ENCODE results near the gene EHD1.

DNA sequence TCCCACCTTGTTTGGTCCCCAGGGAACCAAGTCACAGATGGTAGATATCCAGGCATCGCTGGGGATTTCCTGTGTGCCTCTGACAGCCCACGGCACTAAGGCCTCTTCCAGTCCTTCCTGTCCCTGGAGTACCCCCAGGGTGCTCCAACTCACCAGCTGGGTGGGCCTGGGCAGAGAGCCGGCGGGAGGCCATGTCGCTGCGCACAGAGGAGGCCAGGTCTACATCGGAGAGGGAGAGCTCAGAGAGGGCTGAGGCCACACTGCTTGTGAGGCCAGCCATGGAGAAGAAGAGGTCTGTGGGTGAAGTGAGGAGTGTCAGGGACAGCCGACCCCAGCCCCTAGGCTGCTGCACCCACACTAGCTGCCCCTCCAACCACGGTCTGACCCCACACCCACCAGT is 33.3 kb upstream of the EHD1 start:
- TF ChIP-seq, protein P1, sequence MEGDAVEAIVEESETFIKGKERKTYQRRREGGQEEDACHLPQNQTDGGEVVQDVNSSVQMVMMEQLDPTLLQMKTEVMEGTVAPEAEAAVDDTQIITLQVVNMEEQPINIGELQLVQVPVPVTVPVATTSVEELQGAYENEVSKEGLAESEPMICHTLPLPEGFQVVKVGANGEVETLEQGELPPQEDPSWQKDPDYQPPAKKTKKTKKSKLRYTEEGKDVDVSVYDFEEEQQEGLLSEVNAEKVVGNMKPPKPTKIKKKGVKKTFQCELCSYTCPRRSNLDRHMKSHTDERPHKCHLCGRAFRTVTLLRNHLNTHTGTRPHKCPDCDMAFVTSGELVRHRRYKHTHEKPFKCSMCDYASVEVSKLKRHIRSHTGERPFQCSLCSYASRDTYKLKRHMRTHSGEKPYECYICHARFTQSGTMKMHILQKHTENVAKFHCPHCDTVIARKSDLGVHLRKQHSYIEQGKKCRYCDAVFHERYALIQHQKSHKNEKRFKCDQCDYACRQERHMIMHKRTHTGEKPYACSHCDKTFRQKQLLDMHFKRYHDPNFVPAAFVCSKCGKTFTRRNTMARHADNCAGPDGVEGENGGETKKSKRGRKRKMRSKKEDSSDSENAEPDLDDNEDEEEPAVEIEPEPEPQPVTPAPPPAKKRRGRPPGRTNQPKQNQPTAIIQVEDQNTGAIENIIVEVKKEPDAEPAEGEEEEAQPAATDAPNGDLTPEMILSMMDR (IDR thresholded peaks at IDR 0.05), result no peak
- TF ChIP-seq EZH2 (IDR thresholded peaks at IDR 0.05), result no peak

Data from neural progenitor cell (in vitro differentiated cells).